GM12878 (cell line): Measurements from ENCODE around the gene ISG15. TPM values are rescaled to one million over a fixed set of nuclear protein-coding genes. Genes with fewer than 3 reads are reported as not detected.

Experiments
- ATAC-seq: fragments of 200-7000 bp; cut with Tn5 transposase; 3 replicates; pipeline ENCODE4 v1.9.1; 2020; ENCODE audit warnings: mild to moderate bottlenecking, moderate library complexity
- BruUV-seq: library from RNA; stranded (reverse); fragments of 400-500 nt; replicated peaks from 2 replicates; lab custom pipeline; 2021; lab: Mats Ljungman, UMichigan
- CTCF ChIA-PET: fragments of 300-600 bp; sonication (Branson Sonifier 250); formaldehyde crosslinking; extraction: SDS; loops from one replicate; lab custom pipeline; 2021; ENCODE audit warnings: inconsistent platforms; lab: Yijun Ruan, JAX
- POLR2A ChIA-PET: fragments of 350-600 bp; formaldehyde crosslinking; extraction: SDS; loops from one replicate; lab custom pipeline; 2021; ENCODE audit warnings: inconsistent platforms; lab: Charles Lee
- RAD21 ChIA-PET: fragments of 300-600 bp; sonication (Branson Sonifier 250); formaldehyde crosslinking; loops from one replicate; lab custom pipeline; 2023; ENCODE audit warnings: antibody characterized with exemption; ENCODE audit not compliant: unreplicated experiment; lab: Charles Lee
- SMC1A ChIA-PET: fragments of 300-600 bp; sonication (Branson Sonifier 250); formaldehyde crosslinking; loops from one replicate; lab custom pipeline; 2023; ENCODE audit not compliant: unreplicated experiment, uncharacterized antibody; lab: Charles Lee
- DNase-seq: peaks from one replicate; pipeline ENCODE4 v3.0.0-alpha.2; 2011; ENCODE audit warnings: low read depth, low spot score
- FAIRE-seq: peaks from 3 replicates; lab custom pipeline; 2011; peaks lifted over from hg19 to GRCh38; lab: Jason Lieb, UNC
- H2AFZ ChIP-seq: 2 replicates; pipeline ENCODE4 v1.6.0; 2011; ENCODE audit warnings: low read depth, low read length, control low read depth; ENCODE audit not compliant: control insufficient read depth
- H3K27ac ChIP-seq: 2 replicates; pipeline ENCODE4 v1.5.1; 2011; ENCODE audit warnings: control low read depth; ENCODE audit not compliant: control insufficient read depth, insufficient read depth
- H3K27me3 ChIP-seq, 2 experiments: replicated peaks in 1 of 2; 2 replicates each; pipeline versions ENCODE4 v1.6.0 to v1.6.1; 2011; ENCODE audit warnings: low read length in 1 of 2; ENCODE audit not compliant: control insufficient read depth in 2 of 2, insufficient read depth in 2 of 2
- H3K36me3 ChIP-seq, 2 experiments: 2 replicates each; pipeline ENCODE4 v1.5.1; 2011; ENCODE audit warnings: low read length in 1 of 2; ENCODE audit not compliant: control insufficient read depth in 2 of 2, insufficient read depth in 2 of 2
- H3K4me1 ChIP-seq: 2 replicates; pipeline ENCODE4 v1.6.1; 2011; ENCODE audit warnings: mild to moderate bottlenecking, low read length, moderate library complexity, mixed read lengths; ENCODE audit not compliant: control insufficient read depth, insufficient read depth
- H3K4me2 ChIP-seq: 2 replicates; pipeline ENCODE4 v1.6.0; 2011; ENCODE audit warnings: control low read depth; ENCODE audit not compliant: control insufficient read depth, insufficient read depth
- H3K4me3 ChIP-seq: fragments of 200-600 bp; sonication (generic); 2 replicates; pipeline ENCODE4 v1.5.1; 2016
- H3K79me2 ChIP-seq: 2 replicates; pipeline ENCODE4 v1.6.0; 2011; ENCODE audit warnings: low read length; ENCODE audit not compliant: control insufficient read depth, insufficient read depth
- H3K9ac ChIP-seq: 2 replicates; pipeline ENCODE4 v1.8.0; 2011; ENCODE audit warnings: low read length, control low read depth, mixed read lengths; ENCODE audit not compliant: control insufficient read depth, insufficient read depth
- H3K9me3 ChIP-seq: replicated peaks from 3 replicates; pipeline ENCODE4 v1.5.1; 2011; ENCODE audit warnings: mild to moderate bottlenecking, low read length; ENCODE audit not compliant: control insufficient read depth, insufficient read depth
- H4K20me1 ChIP-seq: 2 replicates; pipeline ENCODE4 v1.6.0; 2011; ENCODE audit not compliant: control insufficient read depth, insufficient read depth
- ATF2 ChIP-seq: IDR thresholded peaks from 2 replicates; pipeline ENCODE4 v1.6.1; 2012; ENCODE audit warnings: low read length, inconsistent platforms
- BHLHE40 ChIP-seq, 2 experiments: fragments of 450-650 bp in 1 of 2; IDR thresholded peaks; 2 replicates each; pipeline ENCODE4 v1.6.1; 2011 to 2017; ENCODE audit warnings: low read depth in 2 of 2, borderline replicate concordance in 1 of 2, improper control_type of control experiment in 1 of 2, low read length in 1 of 2, mild to moderate bottlenecking in 1 of 2
- EED ChIP-seq: sonication (generic); IDR thresholded peaks from 2 replicates; pipeline ENCODE4 v1.6.1; 2016; ENCODE audit warnings: antibody characterized with exemption, low read depth
- ELK1 ChIP-seq: IDR thresholded peaks from 2 replicates; pipeline ENCODE4 v1.6.1; 2012; ENCODE audit warnings: low read depth, low read length, improper control_type of control experiment
- MEF2B ChIP-seq: fragments of 450-650 bp; IDR thresholded peaks from 2 replicates; pipeline ENCODE4 v1.6.1; 2018; ENCODE audit warnings: mild to moderate bottlenecking, moderate library complexity; ENCODE audit not compliant: partially characterized antibody, poor library complexity, severe bottlenecking
- NFYB ChIP-seq: IDR thresholded peaks from 2 replicates; pipeline ENCODE4 v1.6.1; 2011; ENCODE audit warnings: low read depth, mild to moderate bottlenecking, low read length, improper control_type of control experiment, moderate library complexity; ENCODE audit not compliant: insufficient read depth
- PAX8 ChIP-seq: fragments of 450-650 bp; IDR thresholded peaks from 2 replicates; pipeline ENCODE4 v1.6.1; 2017; ENCODE audit warnings: mild to moderate bottlenecking, moderate library complexity
- POLR2AphosphoS5 ChIP-seq: IDR thresholded peaks from 2 replicates; pipeline ENCODE4 v1.6.1; 2011; ENCODE audit warnings: mild to moderate bottlenecking, low read length, inconsistent platforms
- SMARCA5 ChIP-seq: fragments of 450-650 bp; IDR thresholded peaks from 2 replicates; pipeline ENCODE4 v1.6.1; 2017; ENCODE audit warnings: mild to moderate bottlenecking
- ZNF217 ChIP-seq: fragments of 450-650 bp; IDR thresholded peaks from 2 replicates; pipeline ENCODE4 v1.6.1; 2017; ENCODE audit warnings: antibody characterized with exemption, mild to moderate bottlenecking
- ZNF592 ChIP-seq: fragments of 450-650 bp; IDR thresholded peaks from 2 replicates; pipeline ENCODE4 v1.6.1; 2017; ENCODE audit warnings: mild to moderate bottlenecking, moderate library complexity
- ZNF687 ChIP-seq: fragments of 450-650 bp; IDR thresholded peaks from 2 replicates; pipeline ENCODE4 v1.6.1; 2017; ENCODE audit warnings: mild to moderate bottlenecking, moderate library complexity
- WGBS: methylation state at CpG from one replicate; pipeline ENCODE4 v1.1.6; 2016; ENCODE audit warnings: low lambda C conversion rate; ENCODE audit not compliant: insufficient replicate concordance, insufficient coverage; ENCODE audit errors: missing lambda C conversion rate; 5-methylcytosine and 5-hydroxymethylcytosine counted together
- in situ Hi-C: fragments of 300-500 bp; cut with MboI; formaldehyde crosslinking; loops from 9 replicates; pipeline ENCODE4 v1.14.3; 2018; ENCODE audit warnings: mixed read lengths
- intact Hi-C: fragments of 100-400 bp; cut with micrococcal nuclease; formaldehyde crosslinking; loops from one replicate; pipeline ENCODE4 v1.14.2; 2022; ENCODE audit not compliant: unreplicated experiment
- polyA plus RNA-seq, 11 experiments: library from polyadenylated mRNA; depleted of rRNA in 4 of 11; unstranded in 6 of 11; stranded (reverse) in 5 of 11; fragments of >200 nt; fragmentation: Nextera tagmentation in 4 of 11; fragmentation: Illumina TruSeq in 1 of 11; extraction: Ambion mirVana in 4 of 11; extraction: Trizol in 1 of 11; gene quantifications; 1 replicate in 1 of 11; 2 replicates in 10 of 11; pipeline versions ENCODE4 v1.2.1 to v1.2.3, GENCODE V29; 2011 to 2016; ENCODE audit warnings: inconsistent platforms in 2 of 11, missing spikeins in 2 of 11, low read depth in 1 of 11
- total RNA-seq, 4 experiments: library from RNA; depleted of rRNA in 3 of 4; stranded (reverse); fragments of >200 nt in 3 of 4; fragmentation: Illumina TruSeq in 1 of 4; extraction: Trizol in 1 of 4; gene quantifications; 2 replicates each; pipeline versions ENCODE4 v1.2.1 to v1.2.3, GENCODE V29; 2013 to 2021

ISG15 gene
- total and polyA plus RNA-seq, 10 of the 15 experiments (the other 5 are each of a cell fraction or from before 2014, with no cell fraction given), result 7.8 to 384 (median 274) TPM

- no peak overlapping the region for H3K27ac ChIP-seq
- peaks cover 22% of the 10 kb centered on the region for H3K79me2 ChIP-seq
- H3K4me1 ChIP-seq, result peaks cover 12% of the 10 kb centered on the region
- ChIA-PET POLR2A (interaction anchor here (4.0 kb wide), 1 partner anchor 8 kb away, joined by 22 read pairs; no protein-coding TSS in a partner anchor), CTCF (interaction anchor here (1.2 to 4.1 kb wide), 2 partner anchors 9 to 28 kb away, joined by 3 to 37 read pairs; no protein-coding TSS in a partner anchor), RAD21 (no interaction called here), SMC1A (no interaction called here)
- WGBS, result 20% methylated on average over 14 of the region's 14 CpGs
- no peak overlapping the region for H3K9ac ChIP-seq
- in situ Hi-C loops (no loop called here), intact Hi-C loops (no loop called here)
- H3K4me3 ChIP-seq, result no peak overlapping the region
- peaks cover 2% of the 10 kb centered on the region; the same call in 1 of the 3 replicates for H3K9me3 ChIP-seq
- no peaks in the 10 kb centered on the region for H3K27me3 ChIP-seq
- TF ChIP-seq SMARCA5 (no peak), ZNF217 (no peak), POLR2AphosphoS5 (no peak), BHLHE40 (IDR thresholded peaks at IDR 0.05; ENCODE audit: borderline replicate concordance in 1 of 2, low read depth in 2 of 2, low read length in 1 of 2) (no peak), ATF2 (no peak), MEF2B (no peak), ZNF687 (no peak), ELK1 (no peak), PAX8 (no peak), EED (no peak), NFYB (no peak), ZNF592 (no peak)
- TF ChIP-seq, all 136 proteins: peak for 0
- H3K36me3 ChIP-seq, result no peaks in the 10 kb centered on the region
- no peak overlapping the region for H3K4me2 ChIP-seq
- DNase-seq, result no peak
- ATAC-seq, result no peak
- no peaks in the 10 kb centered on the region for H4K20me1 ChIP-seq
- FAIRE-seq, result no peak
- H2AFZ ChIP-seq, result no peak overlapping the region
- no TSS peak for BruUV-seq
Measured at GRCh38 chr1:1011396-1011949, 1.8 kb upstream of the ISG15 start.
